Transverse colon (tissue), 4 donors: ENCODE measurements around the gene CHIT1. TPM values are rescaled to one million over a fixed set of nuclear protein-coding genes. Genes with fewer than 3 reads are reported as not detected.

Source experiments
- DNase-seq: peaks from one replicate; pipeline ENCODE4 v3.0.0-alpha.2; 2019
- H3K27ac ChIP-seq, 4 donors: fragments of 200-600 bp; sonication (generic); 2 replicates each; pipeline ENCODE4 v1.5.1; 2016 to 2018; ENCODE audit warnings: inconsistent platforms in 4 of 4
- H3K27me3 ChIP-seq: fragments of 200-600 bp; sonication (generic); 2 replicates; pipeline ENCODE4 v1.5.1; 2017; ENCODE audit warnings: inconsistent platforms
- H3K36me3 ChIP-seq, 4 donors: fragments of 200-600 bp; sonication (generic); 2 replicates each; pipeline ENCODE4 v1.5.1; 2017 to 2019; ENCODE audit warnings: inconsistent platforms in 4 of 4
- H3K4me1 ChIP-seq, 4 donors: fragments of 200-600 bp; sonication (generic); 2 replicates each; pipeline ENCODE4 v1.5.1; 2017 to 2020; ENCODE audit warnings: inconsistent platforms in 4 of 4
- H3K4me3 ChIP-seq, 4 donors: fragments of 200-600 bp; sonication (generic); 1 replicate in 1 of 4; 2 replicates in 3 of 4; pipeline versions ENCODE4 v1.5.1 to v1.6.1; 2017 to 2019; ENCODE audit warnings: inconsistent platforms in 4 of 4
- H3K9me3 ChIP-seq, 2 donors: fragments of 200-600 bp; sonication (generic); 2 replicates each; pipeline ENCODE4 v1.5.1; 2017 to 2019; ENCODE audit warnings: inconsistent platforms in 2 of 2
- EP300 ChIP-seq: sonication (generic); formaldehyde crosslinking; IDR thresholded peaks from one replicate; pipeline ENCODE4 v1.6.1; 2017; ENCODE audit warnings: antibody characterized with exemption, low read depth
- POLR2A ChIP-seq: fragments of 450-650 bp; IDR thresholded peaks from one replicate; pipeline ENCODE4 v1.6.1; 2016; ENCODE audit warnings: antibody characterized with exemption, mild to moderate bottlenecking, moderate library complexity
- POLR2AphosphoS5 ChIP-seq, 3 donors: sonication (generic); formaldehyde crosslinking; IDR thresholded peaks; one replicate each; pipeline ENCODE4 v1.6.1; 2016; ENCODE audit warnings: antibody characterized with exemption in 3 of 3
- WGBS, 2 donors: methylation state at CpG; one replicate each; pipeline ENCODE4 v1.1.5; 2018; ENCODE audit warnings: low coverage in 1 of 2; 5-methylcytosine and 5-hydroxymethylcytosine counted together
- in situ Hi-C, 4 donors: fragments of 200-750 bp; cut with MboI; loops; one replicate each; pipeline versions ENCODE4 v1.15.0 to v1.15.1; 2017; ENCODE audit warnings: low sequenced_read_pairs in 3 of 4, low pct_ligation_motif_present in 1 of 4, low pct_unique_long_range_greater_than_20kb in 1 of 4
- intact Hi-C: fragments of 100-400 bp; cut with DNase I; formaldehyde crosslinking; loops from one replicate; pipeline ENCODE4 v1.15.1; 2023; ENCODE audit warnings: low total_unique reads
- total RNA-seq, 4 donors: library from RNA; depleted of rRNA; stranded (reverse); fragments of >200 nt; gene quantifications; one replicate each; pipeline ENCODE4 v1.1.0, GENCODE V29; 2016
- TF ChIP-seq, protein P1 (sequence below), 5 experiments: fragments of 200-600 bp in 3 of 5; fragments of 450-650 bp in 2 of 5; sonication (generic) in 3 of 5; IDR thresholded peaks; 1 replicate in 2 of 5; 2 replicates in 3 of 5; pipeline ENCODE4 v1.5.1; 2016 to 2017; ENCODE audit warnings: antibody characterized with exemption in 5 of 5, inconsistent platforms in 3 of 5, mild to moderate bottlenecking in 2 of 5, moderate library complexity in 1 of 5

Gene CHIT1
- total RNA-seq, 4 donors from 2014 or later = 0.79 TPM; not detected in 3

DNA sequence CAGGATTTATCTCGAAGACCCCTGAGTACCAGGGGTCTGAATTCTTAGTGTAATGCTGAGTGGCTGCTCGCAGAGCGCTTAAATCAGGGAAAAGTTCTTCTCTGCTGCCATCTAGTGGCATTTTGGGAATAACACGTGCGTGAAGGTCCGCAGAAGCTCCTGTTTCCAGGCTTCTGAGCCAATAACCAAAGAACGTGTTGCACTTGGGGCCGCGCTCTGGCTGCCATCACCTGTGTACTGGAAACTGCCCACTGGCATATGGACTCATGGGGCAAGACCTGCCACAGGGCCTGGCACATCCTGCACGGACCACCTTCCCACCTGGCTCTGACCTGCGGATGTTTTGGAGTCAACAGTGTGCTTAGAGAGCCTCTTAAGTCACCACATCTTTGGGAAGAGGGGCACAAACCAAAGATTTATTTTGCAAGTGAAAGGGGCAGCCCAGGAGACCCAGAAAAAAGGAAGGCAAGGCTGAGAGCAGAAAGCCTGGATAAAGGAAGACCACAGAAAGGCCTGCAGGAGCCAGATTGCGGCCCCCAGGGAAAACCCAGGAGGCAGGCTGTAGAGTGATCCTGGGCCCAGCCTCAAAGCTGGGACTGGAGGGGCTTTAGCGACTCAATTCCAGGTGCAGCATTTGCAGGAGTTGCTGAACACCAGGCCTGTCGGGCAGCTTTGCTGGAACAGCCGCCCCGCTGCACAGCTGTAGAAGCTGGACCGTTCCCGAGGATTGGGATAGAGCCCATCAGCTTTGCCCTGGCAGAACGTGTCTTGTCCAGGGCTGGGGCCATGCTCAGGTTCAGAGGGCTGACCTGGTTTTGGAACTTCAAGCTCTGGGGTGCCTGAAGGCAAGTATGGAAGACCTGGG is 13.0 kb downstream of the CHIT1 start:
- TF ChIP-seq, protein P1, sequence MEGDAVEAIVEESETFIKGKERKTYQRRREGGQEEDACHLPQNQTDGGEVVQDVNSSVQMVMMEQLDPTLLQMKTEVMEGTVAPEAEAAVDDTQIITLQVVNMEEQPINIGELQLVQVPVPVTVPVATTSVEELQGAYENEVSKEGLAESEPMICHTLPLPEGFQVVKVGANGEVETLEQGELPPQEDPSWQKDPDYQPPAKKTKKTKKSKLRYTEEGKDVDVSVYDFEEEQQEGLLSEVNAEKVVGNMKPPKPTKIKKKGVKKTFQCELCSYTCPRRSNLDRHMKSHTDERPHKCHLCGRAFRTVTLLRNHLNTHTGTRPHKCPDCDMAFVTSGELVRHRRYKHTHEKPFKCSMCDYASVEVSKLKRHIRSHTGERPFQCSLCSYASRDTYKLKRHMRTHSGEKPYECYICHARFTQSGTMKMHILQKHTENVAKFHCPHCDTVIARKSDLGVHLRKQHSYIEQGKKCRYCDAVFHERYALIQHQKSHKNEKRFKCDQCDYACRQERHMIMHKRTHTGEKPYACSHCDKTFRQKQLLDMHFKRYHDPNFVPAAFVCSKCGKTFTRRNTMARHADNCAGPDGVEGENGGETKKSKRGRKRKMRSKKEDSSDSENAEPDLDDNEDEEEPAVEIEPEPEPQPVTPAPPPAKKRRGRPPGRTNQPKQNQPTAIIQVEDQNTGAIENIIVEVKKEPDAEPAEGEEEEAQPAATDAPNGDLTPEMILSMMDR (IDR thresholded peaks at IDR 0.05) = peak; percentile 64 to 78 (median 74)
- no peak for TF ChIP-seq POLR2A
- Histone ChIP-seq H3K27ac (no peak overlapping the region), H3K4me3 (no peak overlapping the region), H3K27me3 (peaks cover 4% of the 10 kb centered on the region), H3K4me1 (no peaks in the 10 kb centered on the region), H3K9me3 (no peaks in the 10 kb centered on the region), H3K36me3 (no peaks in the 10 kb centered on the region)
- in situ Hi-C loops (loop anchor here in 3 of 4 donors (10.0 kb wide), 2 partner anchors 102 to 182 kb away; no protein-coding TSS in a partner anchor), intact Hi-C loops (loop anchor here (5.0 kb wide), 1 partner anchor 99 kb away; no protein-coding TSS in a partner anchor)
- 40 to 45% methylated on average over 2 to 19 of the region's 19 CpGs for WGBS, 2 donors
- peak; percentile 42 for DNase-seq

DNA sequence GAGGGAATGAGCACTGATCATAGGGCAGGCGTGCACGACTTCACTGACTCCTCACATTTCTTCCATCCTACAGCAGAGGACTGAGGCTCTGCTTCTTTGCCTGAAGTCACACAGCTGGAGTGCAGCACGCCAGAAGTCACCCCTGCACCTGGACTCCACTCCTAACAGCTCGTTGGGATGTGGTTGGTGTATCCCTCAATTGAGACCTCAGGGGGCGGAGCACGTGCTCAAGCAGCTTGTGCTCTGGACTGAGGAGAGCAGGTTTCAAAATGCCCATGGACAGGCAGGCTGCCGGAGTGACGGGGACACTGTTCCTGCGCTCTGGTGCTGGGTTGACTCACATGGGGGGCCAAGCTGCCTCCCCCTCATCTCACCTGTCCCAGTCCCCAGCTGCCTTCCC is 13.9 kb downstream of the CHIT1 start:
- in situ Hi-C loops (loop anchor here in 3 of 4 donors (10.0 kb wide), 2 partner anchors 101 to 181 kb away; no protein-coding TSS in a partner anchor), intact Hi-C loops (loop anchor here (2.0 to 5.0 kb wide), 2 partner anchors 98 to 177 kb away; no protein-coding TSS in a partner anchor)

DNA sequence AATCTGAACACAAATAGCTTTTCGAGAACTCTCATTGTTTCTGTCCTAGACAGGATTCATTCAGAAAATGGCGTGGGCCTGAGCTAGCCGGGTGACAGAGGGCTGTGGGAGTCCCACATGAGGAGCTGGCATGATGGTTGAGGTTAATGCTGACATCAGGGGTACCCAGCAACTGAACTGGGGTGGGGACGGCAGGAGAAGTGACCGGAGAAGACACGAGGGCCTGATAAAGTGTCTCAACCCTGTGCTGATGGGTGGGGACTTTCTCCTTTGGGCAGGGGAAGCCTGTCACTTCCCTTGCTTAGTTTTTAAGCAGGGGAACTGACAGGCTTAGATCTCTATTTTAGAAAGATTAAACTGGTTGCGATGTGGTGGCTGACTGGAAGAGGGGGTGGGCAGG is 14.6 kb downstream of the CHIT1 start:
- intact Hi-C loops = loop anchor here (2.0 to 5.0 kb wide), 2 partner anchors 98 to 176 kb away; no protein-coding TSS in a partner anchor
- peaks cover 4% of the 10 kb centered on the region for H3K27me3 ChIP-seq

More for the DNA sequence above, 13.9 kb downstream of the CHIT1 start:
- TF ChIP-seq POLR2AphosphoS5 (IDR thresholded peaks at IDR 0.05) (no peak), POLR2A (no peak), EP300 (no peak)
- TF ChIP-seq, protein P1 (IDR thresholded peaks at IDR 0.05) = no peak
- peaks cover 4% of the 10 kb centered on the region for H3K27me3 ChIP-seq
- no peak overlapping the region for H3K27ac ChIP-seq
- H3K4me1 ChIP-seq = no peaks in the 10 kb centered on the region
- DNase-seq = no peak
- no peaks in the 10 kb centered on the region for H3K9me3 ChIP-seq
- 60 to 100% methylated on average over 2 to 9 of the region's 9 CpGs for WGBS, 2 donors
- H3K36me3 ChIP-seq = no peaks in the 10 kb centered on the region
- no peak overlapping the region for H3K4me3 ChIP-seq

DNA sequence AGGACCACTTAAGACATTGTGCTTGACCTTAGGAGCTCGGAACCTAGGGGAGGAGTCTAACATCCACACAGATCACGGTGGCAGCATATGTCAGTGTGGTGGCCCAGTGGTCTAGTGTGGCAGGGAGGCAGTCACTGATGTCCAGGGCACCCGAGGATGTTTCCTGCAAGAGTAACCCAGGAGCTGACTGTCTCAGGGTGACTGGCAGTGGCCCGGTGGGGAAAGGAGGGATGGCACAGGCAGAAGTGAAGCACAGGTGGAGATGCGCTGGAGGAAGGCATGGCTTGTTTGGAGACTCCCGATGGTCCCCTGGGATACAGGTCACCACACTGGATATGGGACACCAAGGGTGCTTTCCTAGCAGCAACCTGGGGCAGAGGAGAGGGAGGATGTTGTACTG is 16.3 kb downstream of the CHIT1 start:
- no peak overlapping the region for H3K4me3 ChIP-seq
- WGBS, 2 donors = 71% methylated on average over 6 of the region's 6 CpGs; no CpG with 5 or more reads in 1 of the 2 donors
- H3K27me3 ChIP-seq = peaks cover 4% of the 10 kb centered on the region
- no peak for TF ChIP-seq EP300
- no peak for TF ChIP-seq POLR2AphosphoS5 (IDR thresholded peaks at IDR 0.05)
- TF ChIP-seq, protein P1 (IDR thresholded peaks at IDR 0.05) = no peak
- no peak for TF ChIP-seq POLR2A
- H3K27ac ChIP-seq = no peak overlapping the region
- H3K4me1 ChIP-seq = no peaks in the 10 kb centered on the region
- H3K36me3 ChIP-seq = no peaks in the 10 kb centered on the region
- no peaks in the 10 kb centered on the region for H3K9me3 ChIP-seq
- in situ Hi-C loops (loop anchor here in 3 of 4 donors (10.0 kb wide), 2 partner anchors 98 to 178 kb away; no protein-coding TSS in a partner anchor), intact Hi-C loops (no loop called here)
- no peak for DNase-seq

More for the DNA sequence above, 14.6 kb downstream of the CHIT1 start:
- no peak overlapping the region for H3K27ac ChIP-seq
- 69% methylated on average over 5 to 7 of the region's 7 CpGs for WGBS, 2 donors
- TF ChIP-seq, protein P1 (IDR thresholded peaks at IDR 0.05) = no peak
- no peak for TF ChIP-seq EP300
- no peak for TF ChIP-seq POLR2AphosphoS5 (IDR thresholded peaks at IDR 0.05)
- no peak for TF ChIP-seq POLR2A
- in situ Hi-C loops = loop anchor here in 3 of 4 donors (10.0 kb wide), 2 partner anchors 100 to 180 kb away; no protein-coding TSS in a partner anchor
- no peaks in the 10 kb centered on the region for H3K36me3 ChIP-seq
- H3K4me3 ChIP-seq = no peak overlapping the region
- no peak for DNase-seq
- H3K9me3 ChIP-seq = no peaks in the 10 kb centered on the region
- H3K4me1 ChIP-seq = no peaks in the 10 kb centered on the region
